Natural killer cell (primary cell): ENCODE measurements around the gene MTA3. TPM values are rescaled to one million over a fixed set of nuclear protein-coding genes. Genes with fewer than 3 reads are reported as not detected.

Source experiments
- ATAC-seq, 3 donors: fragments of 150-1000 bp in 2 of 3; fragments of 200-7000 bp in 1 of 3; cut with Tn5 transposase; 1 replicate in 1 of 3; 2 replicates in 2 of 3; pipeline ENCODE4 v1.10.0; 2021; ENCODE audit warnings: mild to moderate bottlenecking in 2 of 3, moderate library complexity in 2 of 3
- DNase-seq, 2 donors: peaks; one replicate each; pipeline versions ENCODE4 v3.0.0 to v3.0.0-alpha.2; 2013 to 2021; ENCODE audit warnings: mixed read lengths in 1 of 2
- H3K27ac ChIP-seq: one replicate; pipeline ENCODE4 v1.5.1; 2013; ENCODE audit warnings: mild to moderate bottlenecking, low read length
- H3K27me3 ChIP-seq: one replicate; pipeline ENCODE4 v1.6.1; 2013; ENCODE audit warnings: low read length; ENCODE audit not compliant: control insufficient read depth, insufficient read depth
- H3K36me3 ChIP-seq: one replicate; pipeline ENCODE4 v1.6.1; 2013; ENCODE audit warnings: low read length; ENCODE audit not compliant: control insufficient read depth, insufficient read depth
- H3K4me1 ChIP-seq: one replicate; pipeline ENCODE4 v1.6.1; 2013; ENCODE audit warnings: low read length; ENCODE audit not compliant: control insufficient read depth, insufficient read depth
- H3K4me3 ChIP-seq: one replicate; pipeline ENCODE4 v1.5.1; 2013; ENCODE audit warnings: low read length
- H3K9me3 ChIP-seq: one replicate; pipeline ENCODE4 v1.6.1; 2013; ENCODE audit warnings: low read length; ENCODE audit not compliant: control insufficient read depth, insufficient read depth
- H3K27ac Mint-ChIP-seq, 2 donors: one replicate each; pipeline ENCODE4 v1.8.0; 2022; ENCODE audit warnings: mild to moderate bottlenecking in 2 of 2, mixed read lengths in 2 of 2, moderate library complexity in 1 of 2
- H3K27me3 Mint-ChIP-seq, 2 donors: one replicate each; pipeline ENCODE4 v1.8.0; 2022; ENCODE audit warnings: low read depth in 2 of 2, mixed read lengths in 2 of 2
- H3K36me3 Mint-ChIP-seq: one replicate; pipeline ENCODE4 v1.8.0; 2022; ENCODE audit warnings: mixed read lengths
- H3K4me1 Mint-ChIP-seq, 2 donors: one replicate each; pipeline ENCODE4 v1.8.0; 2022; ENCODE audit warnings: mixed read lengths in 2 of 2
- H3K4me3 Mint-ChIP-seq: one replicate; pipeline ENCODE4 v1.8.0; 2022; ENCODE audit warnings: mild to moderate bottlenecking, moderate library complexity, mixed read lengths
- H3K9me3 Mint-ChIP-seq, 2 donors: one replicate each; pipeline ENCODE4 v1.8.0; 2022; ENCODE audit warnings: mixed read lengths in 2 of 2
- WGBS: methylation state at CpG from one replicate; pipeline ENCODE4 v1.1.7; 2013; ENCODE audit warnings: missing lambda C conversion rate; ENCODE audit not compliant: insufficient coverage; 5-methylcytosine and 5-hydroxymethylcytosine counted together
- intact Hi-C: fragments of 100-400 bp; cut with micrococcal nuclease; formaldehyde crosslinking; loops from one replicate; pipeline ENCODE4 v1.14.2; 2022
- total RNA-seq, 4 donors: library from RNA; stranded (reverse); fragments of 120-200 nt in 1 of 4; gene quantifications; one replicate each; pipeline versions ENCODE4 v1.2.3 to v1.2.4, GENCODE V29; 2013 to 2022
- TF ChIP-seq, protein P1 (sequence below): fragments of 200-600 bp; IDR thresholded peaks from one replicate; pipeline ENCODE4 v1.8.0; 2022; ENCODE audit warnings: antibody characterized with exemption

MTA3 gene
- total RNA-seq, 3 donors from 2014 or later (not counting 1 experiment from before 2014, with no cell fraction given) = 19.4 to 25.0 (median 21.5) TPM

DNA sequence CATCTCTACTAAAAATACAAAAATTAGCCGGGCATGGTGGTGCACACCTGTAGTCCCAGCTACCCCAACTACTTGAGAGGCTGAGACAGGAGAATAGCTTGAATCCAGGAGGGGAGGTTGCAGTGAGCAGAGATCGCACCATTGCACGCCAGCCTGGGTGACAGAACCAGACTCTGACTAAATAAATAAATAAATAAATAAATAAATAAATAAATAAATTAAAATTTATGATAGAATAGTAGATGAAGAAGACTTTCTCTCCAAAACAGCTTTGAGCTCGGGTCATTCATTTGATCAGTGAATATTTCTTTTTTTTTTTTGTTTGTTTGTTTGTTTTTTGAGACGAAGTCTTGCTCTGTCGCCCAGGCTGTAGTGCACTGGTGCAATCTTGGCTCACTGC is 17.6 kb upstream of the MTA3 start:
- Histone ChIP-seq H3K27ac (no peak overlapping the region), H3K4me1 (peaks cover 3% of the 10 kb centered on the region), H3K27me3 (no peaks in the 10 kb centered on the region), H3K4me3 (no peak overlapping the region), H3K9me3 (no peaks in the 10 kb centered on the region), H3K36me3 (no peaks in the 10 kb centered on the region)
- intact Hi-C loops = loop anchor here (1.0 kb wide), 1 partner anchor 9 kb away; no protein-coding TSS in a partner anchor
- peaks cover 0 to 5% of the 10 kb centered on the region in 2 donors for H3K27me3 Mint-ChIP-seq
- H3K36me3 Mint-ChIP-seq = no peaks in the 10 kb centered on the region
- WGBS = 98% methylated on average over 3 of the region's 6 CpGs
- no peak overlapping the region for H3K4me3 Mint-ChIP-seq
- H3K9me3 Mint-ChIP-seq = no peaks in the 10 kb centered on the region
- no peak overlapping the region for H3K27ac Mint-ChIP-seq
- TF ChIP-seq, protein P1, sequence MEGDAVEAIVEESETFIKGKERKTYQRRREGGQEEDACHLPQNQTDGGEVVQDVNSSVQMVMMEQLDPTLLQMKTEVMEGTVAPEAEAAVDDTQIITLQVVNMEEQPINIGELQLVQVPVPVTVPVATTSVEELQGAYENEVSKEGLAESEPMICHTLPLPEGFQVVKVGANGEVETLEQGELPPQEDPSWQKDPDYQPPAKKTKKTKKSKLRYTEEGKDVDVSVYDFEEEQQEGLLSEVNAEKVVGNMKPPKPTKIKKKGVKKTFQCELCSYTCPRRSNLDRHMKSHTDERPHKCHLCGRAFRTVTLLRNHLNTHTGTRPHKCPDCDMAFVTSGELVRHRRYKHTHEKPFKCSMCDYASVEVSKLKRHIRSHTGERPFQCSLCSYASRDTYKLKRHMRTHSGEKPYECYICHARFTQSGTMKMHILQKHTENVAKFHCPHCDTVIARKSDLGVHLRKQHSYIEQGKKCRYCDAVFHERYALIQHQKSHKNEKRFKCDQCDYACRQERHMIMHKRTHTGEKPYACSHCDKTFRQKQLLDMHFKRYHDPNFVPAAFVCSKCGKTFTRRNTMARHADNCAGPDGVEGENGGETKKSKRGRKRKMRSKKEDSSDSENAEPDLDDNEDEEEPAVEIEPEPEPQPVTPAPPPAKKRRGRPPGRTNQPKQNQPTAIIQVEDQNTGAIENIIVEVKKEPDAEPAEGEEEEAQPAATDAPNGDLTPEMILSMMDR = no peak
- ATAC-seq (no peak), DNase-seq (no peak)
- peaks cover 0 to 4% of the 10 kb centered on the region in 2 donors for H3K4me1 Mint-ChIP-seq

DNA sequence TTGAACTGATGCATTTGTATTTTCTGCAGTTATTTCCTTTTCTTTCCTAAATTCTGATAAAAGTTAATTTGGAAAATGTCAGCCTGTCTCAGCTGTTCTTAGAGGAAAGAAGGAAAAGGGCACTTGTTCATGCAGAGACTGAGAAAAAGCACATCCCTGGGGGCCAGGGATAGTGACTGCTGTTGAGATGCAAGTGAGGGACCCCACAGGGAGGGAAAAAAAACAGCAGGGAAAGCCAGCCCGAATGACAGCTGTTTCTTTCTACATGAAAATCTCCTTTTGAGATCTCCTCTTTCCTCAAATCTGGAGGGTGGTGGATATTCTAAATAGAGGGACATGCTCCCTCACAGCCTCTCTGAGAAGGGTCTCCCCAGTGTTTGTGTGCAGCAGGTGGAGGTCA is 14.0 kb upstream of the MTA3 start:
- H3K4me3 ChIP-seq = no peak overlapping the region
- WGBS = no CpG with 5 or more reads among the region's 1 CpG
- TF ChIP-seq, protein P1 = no peak
- DNase-seq (no peak), ATAC-seq (no peak)
- H3K9me3 Mint-ChIP-seq = no peaks in the 10 kb centered on the region
- no peaks in the 10 kb centered on the region for H3K27me3 ChIP-seq
- H3K9me3 ChIP-seq = no peaks in the 10 kb centered on the region
- no peak overlapping the region for H3K27ac ChIP-seq
- no peaks in the 10 kb centered on the region for H3K4me1 ChIP-seq
- no peaks in the 10 kb centered on the region for H3K36me3 Mint-ChIP-seq
- no peaks in the 10 kb centered on the region for H3K36me3 ChIP-seq
- intact Hi-C loops = no loop called here
- no peak overlapping the region for H3K4me3 Mint-ChIP-seq
- peaks cover 0 to 5% of the 10 kb centered on the region in 2 donors for H3K27me3 Mint-ChIP-seq
- H3K27ac Mint-ChIP-seq = no peak overlapping the region
- no peaks in the 10 kb centered on the region for H3K4me1 Mint-ChIP-seq

DNA sequence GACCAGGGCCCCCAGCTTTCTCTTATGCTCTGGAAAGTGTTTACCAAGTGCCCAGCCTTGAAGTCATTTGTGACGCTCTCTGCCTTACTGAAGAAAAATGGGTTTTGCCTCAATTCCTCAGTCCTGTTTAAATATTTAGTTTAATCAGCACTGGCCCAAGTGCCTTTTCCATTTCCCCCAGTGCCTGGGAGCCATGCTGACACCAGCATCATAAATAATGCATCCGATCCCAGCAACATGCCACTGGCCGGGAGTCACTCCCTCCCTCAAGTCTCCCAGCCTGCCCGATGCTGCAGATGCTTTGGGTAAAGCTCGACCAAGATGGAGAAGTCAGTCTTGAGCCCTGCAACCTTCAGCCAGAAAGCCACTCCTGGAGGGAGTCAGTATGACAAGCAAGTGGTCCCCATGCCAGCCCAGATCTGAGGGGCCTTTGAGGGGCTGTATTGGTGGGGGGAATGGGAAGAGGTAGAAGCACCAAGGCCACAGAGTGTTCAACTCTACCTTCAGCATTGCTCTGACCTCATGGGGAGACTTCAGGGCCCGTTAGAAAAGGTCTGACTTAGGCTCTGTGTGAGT is 12.0 kb upstream of the MTA3 start:
- H3K9me3 Mint-ChIP-seq = no peaks in the 10 kb centered on the region
- Histone ChIP-seq H3K4me1 (no peaks in the 10 kb centered on the region), H3K4me3 (no peak overlapping the region), H3K27ac (no peak overlapping the region), H3K27me3 (no peaks in the 10 kb centered on the region), H3K9me3 (no peaks in the 10 kb centered on the region), H3K36me3 (no peaks in the 10 kb centered on the region)
- H3K4me3 Mint-ChIP-seq = no peak overlapping the region
- intact Hi-C loops = no loop called here
- ATAC-seq (no peak), DNase-seq (no peak)
- WGBS = 80% methylated on average over 6 of the region's 6 CpGs
- no peak overlapping the region for H3K27ac Mint-ChIP-seq
- H3K36me3 Mint-ChIP-seq = no peaks in the 10 kb centered on the region
- no peaks in the 10 kb centered on the region for H3K4me1 Mint-ChIP-seq
- TF ChIP-seq, protein P1 = no peak
- peaks cover 0 to 3% of the 10 kb centered on the region in 2 donors for H3K27me3 Mint-ChIP-seq

DNA sequence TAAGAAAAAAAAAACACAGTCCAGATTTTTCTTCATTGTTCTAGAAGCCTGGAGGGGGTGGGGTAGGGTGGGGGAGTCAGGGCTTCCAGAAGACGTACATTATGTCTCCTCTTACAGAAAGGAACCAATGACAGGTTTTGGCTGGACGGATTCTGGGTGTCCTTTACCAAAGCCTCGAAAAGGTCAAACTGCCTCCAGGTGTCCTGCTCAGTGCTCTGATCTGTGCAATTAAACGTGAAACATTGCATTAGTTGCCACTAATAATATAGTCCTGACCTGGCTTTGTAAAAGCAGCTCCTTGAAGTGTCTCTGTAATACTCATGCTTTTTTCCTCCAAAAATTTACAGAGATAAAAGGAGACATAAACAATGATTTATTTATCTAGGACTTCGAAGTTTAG is 11.1 kb upstream of the MTA3 start:
- no peaks in the 10 kb centered on the region for H3K36me3 Mint-ChIP-seq
- Histone ChIP-seq H3K27me3 (no peaks in the 10 kb centered on the region), H3K36me3 (no peaks in the 10 kb centered on the region), H3K4me3 (no peak overlapping the region), H3K27ac (no peak overlapping the region), H3K4me1 (no peaks in the 10 kb centered on the region), H3K9me3 (no peaks in the 10 kb centered on the region)
- no peak overlapping the region for H3K4me3 Mint-ChIP-seq
- ATAC-seq (no peak), DNase-seq (no peak)
- no peaks in the 10 kb centered on the region for H3K4me1 Mint-ChIP-seq
- H3K9me3 Mint-ChIP-seq = no peaks in the 10 kb centered on the region
- TF ChIP-seq, protein P1 = no peak
- intact Hi-C loops = no loop called here
- H3K27ac Mint-ChIP-seq = no peak overlapping the region
- H3K27me3 Mint-ChIP-seq = peaks cover 0 to 3% of the 10 kb centered on the region in 2 donors
- WGBS = 67% methylated on average over 5 of the region's 5 CpGs
